H9 (cell line): ENCODE results near the gene CACNA1A. TPM values are rescaled to one million over a fixed set of nuclear protein-coding genes. Genes with fewer than 3 reads are reported as not detected.

Source experiments
- DNase-seq: peaks from one replicate; pipeline ENCODE4 v3.0.0-alpha.2; 2017
- H2AFZ ChIP-seq: one replicate; pipeline ENCODE4 v1.6.1; 2013; ENCODE audit warnings: mild to moderate bottlenecking, low read length, control low read depth, moderate library complexity
- H2AK5ac ChIP-seq: 2 replicates; pipeline ENCODE4 v1.6.1; 2013; ENCODE audit warnings: low read length, control low read depth, mixed read lengths; ENCODE audit not compliant: insufficient read length
- H2BK120ac ChIP-seq: one replicate; pipeline ENCODE4 v1.6.1; 2013; ENCODE audit warnings: low read depth, mild to moderate bottlenecking, low read length, control low read depth, inconsistent platforms; ENCODE audit not compliant: poor library complexity, severe bottlenecking
- H2BK12ac ChIP-seq: 2 replicates; pipeline ENCODE4 v1.6.1; 2013; ENCODE audit warnings: low read length, control low read depth, mixed read lengths, low read depth; ENCODE audit not compliant: insufficient read length
- H2BK15ac ChIP-seq: 2 replicates; pipeline ENCODE4 v1.6.1; 2013; ENCODE audit warnings: low read depth, low read length, control low read depth
- H2BK20ac ChIP-seq: one replicate; pipeline ENCODE4 v1.6.1; 2013; ENCODE audit warnings: low read depth, mild to moderate bottlenecking, low read length, control low read depth, inconsistent platforms; ENCODE audit not compliant: poor library complexity, severe bottlenecking
- H2BK5ac ChIP-seq: 2 replicates; pipeline ENCODE4 v1.6.1; 2013; ENCODE audit warnings: low read length, control low read depth, mixed read lengths; ENCODE audit not compliant: insufficient read length
- H3K14ac ChIP-seq: 2 replicates; pipeline ENCODE4 v1.6.1; 2013; ENCODE audit warnings: low read length, control low read depth; ENCODE audit not compliant: insufficient read depth
- H3K18ac ChIP-seq: 2 replicates; pipeline ENCODE4 v1.6.1; 2013; ENCODE audit warnings: low read depth, mild to moderate bottlenecking, mixed read lengths, low read length, control low read depth; ENCODE audit not compliant: insufficient read length
- H3K23ac ChIP-seq: 2 replicates; pipeline ENCODE4 v1.6.1; 2013; ENCODE audit warnings: low read length, control low read depth, mixed read lengths, low read depth; ENCODE audit not compliant: insufficient read length
- H3K23me2 ChIP-seq: 2 replicates; pipeline ENCODE4 v1.6.1; 2013; ENCODE audit warnings: low read depth, mild to moderate bottlenecking, mixed read lengths, low read length, control low read depth; ENCODE audit not compliant: insufficient read length, poor library complexity, severe bottlenecking
- H3K27ac ChIP-seq: 2 replicates; pipeline ENCODE4 v1.5.1; 2013; ENCODE audit warnings: low read length, control low read depth, mixed read lengths, low read depth; ENCODE audit not compliant: insufficient read length
- H3K27me3 ChIP-seq: 2 replicates; pipeline ENCODE4 v1.6.1; 2013; ENCODE audit warnings: low read length, control low read depth, inconsistent platforms; ENCODE audit not compliant: insufficient read depth
- H3K4ac ChIP-seq: 2 replicates; pipeline ENCODE4 v1.6.1; 2013; ENCODE audit warnings: low read depth, mild to moderate bottlenecking, control low read depth, inconsistent platforms, low read length, moderate library complexity
- H3K4me1 ChIP-seq: 2 replicates; pipeline ENCODE4 v1.6.1; 2013; ENCODE audit warnings: low read length, control low read depth, inconsistent platforms; ENCODE audit not compliant: insufficient read depth
- H3K4me2 ChIP-seq: 2 replicates; pipeline ENCODE4 v1.6.1; 2013; ENCODE audit warnings: low read length, control low read depth, mixed read lengths; ENCODE audit not compliant: insufficient read length, insufficient read depth
- H3K56ac ChIP-seq: 2 replicates; pipeline ENCODE4 v1.6.1; 2013; ENCODE audit warnings: low read depth, mild to moderate bottlenecking, mixed read lengths, low read length, control low read depth; ENCODE audit not compliant: insufficient read length
- H3K79me1 ChIP-seq: 2 replicates; pipeline ENCODE4 v1.6.1; 2013; ENCODE audit warnings: low read depth, mild to moderate bottlenecking, moderate library complexity, low read length, control low read depth, inconsistent platforms; ENCODE audit not compliant: insufficient read depth, poor library complexity, severe bottlenecking
- H3K79me2 ChIP-seq: 2 replicates; pipeline ENCODE4 v1.6.1; 2013; ENCODE audit warnings: low read length, control low read depth, inconsistent platforms; ENCODE audit not compliant: insufficient read depth
- H3K9ac ChIP-seq: 2 replicates; pipeline ENCODE4 v1.6.1; 2013; ENCODE audit warnings: low read length, control low read depth, mixed read lengths; ENCODE audit not compliant: insufficient read length; ENCODE audit errors: extremely low read depth
- H3K9me3 ChIP-seq: one replicate; pipeline ENCODE4 v1.6.1; 2013; ENCODE audit warnings: low read depth, low read length, inconsistent platforms; ENCODE audit not compliant: control insufficient read depth
- H3T11ph ChIP-seq: one replicate; pipeline ENCODE4 v1.6.1; 2013; ENCODE audit warnings: mild to moderate bottlenecking, low read length, control low read depth, inconsistent platforms
- H4K20me1 ChIP-seq: one replicate; pipeline ENCODE4 v1.6.1; 2013; ENCODE audit not compliant: control insufficient read depth, insufficient read length, insufficient read depth
- H4K5ac ChIP-seq: 2 replicates; pipeline ENCODE4 v1.6.1; 2013; ENCODE audit warnings: low read depth, mild to moderate bottlenecking, mixed read lengths, low read length, control low read depth; ENCODE audit not compliant: insufficient read length
- H4K8ac ChIP-seq: replicated peaks from 2 replicates; pipeline ENCODE4 v1.6.1; 2013; ENCODE audit warnings: low read length, control low read depth, mixed read lengths, low read depth; ENCODE audit not compliant: insufficient read length
- H4K91ac ChIP-seq: 2 replicates; pipeline ENCODE4 v1.6.1; 2013; ENCODE audit warnings: low read depth, mild to moderate bottlenecking, moderate library complexity, mixed read lengths, low read length, control low read depth; ENCODE audit not compliant: insufficient read length
- H3K27ac Mint-ChIP-seq, 3 experiments: 2 replicates in 2 of 3; 3 replicates in 1 of 3; pipeline ENCODE4 v1.8.0; 2020 to 2021; ENCODE audit warnings: mixed read lengths in 3 of 3, mild to moderate bottlenecking in 1 of 3, moderate library complexity in 1 of 3
- H3K27me3 Mint-ChIP-seq: 2 replicates; pipeline ENCODE4 v1.8.0; 2021; ENCODE audit warnings: low read depth, mild to moderate bottlenecking, moderate library complexity, mixed read lengths
- H3K36me3 Mint-ChIP-seq, 3 experiments: 2 replicates in 2 of 3; 3 replicates in 1 of 3; pipeline ENCODE4 v1.8.0; 2020 to 2021; ENCODE audit warnings: low read depth in 3 of 3, mixed read lengths in 3 of 3; ENCODE audit not compliant: insufficient read depth in 1 of 3
- H3K4me1 Mint-ChIP-seq, 2 experiments: 2 replicates each; pipeline ENCODE4 v1.8.0; 2020; ENCODE audit warnings: mixed read lengths in 2 of 2
- H3K4me3 Mint-ChIP-seq, 2 experiments: 2 replicates in 1 of 2; 3 replicates in 1 of 2; pipeline ENCODE4 v1.8.0; 2020 to 2021; ENCODE audit warnings: mild to moderate bottlenecking in 2 of 2, mixed read lengths in 2 of 2, moderate library complexity in 1 of 2
- H3K9me3 Mint-ChIP-seq, 2 experiments: 2 replicates in 1 of 2; 3 replicates in 1 of 2; pipeline ENCODE4 v1.8.0; 2020; ENCODE audit warnings: mild to moderate bottlenecking in 2 of 2, mixed read lengths in 2 of 2, moderate library complexity in 1 of 2
- CTCF ChIP-seq: fragments of 200-600 bp; sonication (generic); conservative IDR thresholded peaks from 3 replicates; pipeline ENCODE4 v1.8.0; 2021; ENCODE audit warnings: antibody characterized with exemption, mild to moderate bottlenecking
- WGBS: extraction: QIAGEN DNeasy Blood & Tissue Kit; methylation state at CpG from one replicate; pipeline ENCODE4 v1.1.7; 2013; ENCODE audit warnings: missing lambda C conversion rate, low lambda C conversion rate, mixed read lengths; ENCODE audit not compliant: insufficient read length; ENCODE audit errors: extremely low coverage; 5-methylcytosine and 5-hydroxymethylcytosine counted together
- total RNA-seq: library from RNA; stranded (reverse); gene quantifications from 2 replicates; pipeline ENCODE4 v1.2.1, GENCODE V29; 2021

CACNA1A gene
- total RNA-seq, 1 experiment from 2014 or later: 8.0 TPM

- Histone ChIP-seq H3K27ac (no peak overlapping the region), H3K14ac (no peak overlapping the region), H3K23ac (no peak overlapping the region), H2BK12ac (no peak overlapping the region), H2BK15ac (no peak overlapping the region), H4K91ac (no peak overlapping the region), H3K18ac (no peak overlapping the region), H2AFZ (no peak overlapping the region), H3K23me2 (no peaks in the 10 kb centered on the region), H3K79me1 (no peaks in the 10 kb centered on the region), H2BK5ac (no peak overlapping the region), H2AK5ac (no peak overlapping the region), H3K56ac (no peak overlapping the region), H3K4me1 (no peaks in the 10 kb centered on the region; the same call in 1 of the 2 replicates), H3K9me3 (no peaks in the 10 kb centered on the region), H3K4ac (no peak overlapping the region), H2BK20ac (no peak overlapping the region), H4K8ac (no peak overlapping the region), H3K79me2 (no peaks in the 10 kb centered on the region), H3K4me2 (no peak overlapping the region), H4K20me1 (no peaks in the 10 kb centered on the region), H3K27me3 (no peaks in the 10 kb centered on the region), H2BK120ac (no peak overlapping the region), H3T11ph (no peak overlapping the region), H3K9ac (no peak overlapping the region), H4K5ac (no peak overlapping the region)
- Mint-ChIP-seq H3K9me3 (no peaks in the 10 kb centered on the region), H3K27ac (peak overlapping the region in 1 of 3 experiments; percentile 73; a peak in 2 of 7 replicates), H3K27me3 (no peaks in the 10 kb centered on the region), H3K4me3 (no peak overlapping the region), H3K4me1 (peaks cover 4 to 22% of the 10 kb centered on the region in 2 experiments), H3K36me3 (no peaks in the 10 kb centered on the region; a peak in 3 of 7 replicates)
- DNase-seq: no peak
- no CpG with 5 or more reads among the region's 20 CpGs for WGBS
- TF ChIP-seq CTCF: no peak
Measured at GRCh38 chr19:13210941-13211340, 295.3 kb downstream of the CACNA1A start.
